HG03135 (cell line): ENCODE measurements around the gene TBC1D2.
A peak's percentile ranks its signal among the peaks of the same experiment; 100 is the strongest.
"Not testable (repeated sequence)": the region's sequence is repeated elsewhere in the genome, so short reads cannot be mapped to it uniquely, and the experiment has no call there.

Experiments used
- ATAC-seq: cut with Tn5 transposase; IDR thresholded peaks from one replicate; pipeline ENCODE4 v1.9.1; 2021; ENCODE audit warnings: mild to moderate bottlenecking, moderate library complexity; ENCODE audit not compliant: unreplicated experiment

Gene TBC1D2

DNA sequence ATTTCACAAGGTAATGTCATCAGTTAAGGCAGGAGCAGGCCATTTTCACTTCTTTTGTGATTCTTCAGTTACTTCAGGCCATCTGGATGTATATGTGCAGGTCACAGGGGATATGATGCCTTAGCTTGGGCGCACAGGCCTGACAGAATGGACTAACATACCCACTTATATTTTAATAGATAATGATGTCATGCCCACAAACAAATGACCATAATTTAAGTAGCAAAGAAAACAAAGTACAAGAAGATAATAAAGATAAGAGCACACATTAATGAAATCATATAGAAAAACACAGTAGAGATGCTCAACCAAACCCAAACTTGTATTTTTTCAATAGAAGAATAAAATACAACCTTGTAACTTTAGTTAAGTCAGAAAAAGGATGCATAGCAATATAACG is 19.7 kb upstream of the TBC1D2 start:
- no peak for ATAC-seq

- ATAC-seq = no peak
Observed at GRCh38 chr9:98272083-98272482, 16.6 kb upstream of the TBC1D2 start.

- no peak for ATAC-seq
Observed at GRCh38 chr9:98271479-98271878, 16.0 kb upstream of the TBC1D2 start.

GRCh38 chr9:98270284-98270683 is 14.8 kb upstream of the TBC1D2 start:
- ATAC-seq = not testable (repeated sequence)

GRCh38 chr9:98269652-98270051 is 14.2 kb upstream of the TBC1D2 start:
- ATAC-seq = not testable (repeated sequence)

DNA sequence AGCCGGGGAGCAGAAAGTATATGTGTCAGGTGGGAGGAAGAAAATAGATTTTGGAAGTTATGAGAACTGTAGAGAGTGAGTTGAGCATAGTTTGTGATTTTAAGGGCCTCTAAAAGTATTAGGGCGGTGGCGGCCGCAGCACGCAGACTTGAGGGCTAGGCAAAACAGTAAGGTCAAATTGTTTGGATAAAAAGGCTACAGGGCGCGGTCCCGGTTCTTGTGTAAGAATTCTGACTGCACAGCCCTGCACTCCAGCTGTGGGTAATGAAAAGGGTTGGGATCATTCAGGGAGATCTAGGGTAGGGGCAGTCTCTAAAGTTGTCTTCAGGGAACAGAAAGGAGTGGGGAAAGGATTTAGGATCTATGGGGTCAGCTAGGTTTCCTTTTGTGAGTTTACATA is 12.1 kb upstream of the TBC1D2 start:
- ATAC-seq = not testable (repeated sequence)

DNA sequence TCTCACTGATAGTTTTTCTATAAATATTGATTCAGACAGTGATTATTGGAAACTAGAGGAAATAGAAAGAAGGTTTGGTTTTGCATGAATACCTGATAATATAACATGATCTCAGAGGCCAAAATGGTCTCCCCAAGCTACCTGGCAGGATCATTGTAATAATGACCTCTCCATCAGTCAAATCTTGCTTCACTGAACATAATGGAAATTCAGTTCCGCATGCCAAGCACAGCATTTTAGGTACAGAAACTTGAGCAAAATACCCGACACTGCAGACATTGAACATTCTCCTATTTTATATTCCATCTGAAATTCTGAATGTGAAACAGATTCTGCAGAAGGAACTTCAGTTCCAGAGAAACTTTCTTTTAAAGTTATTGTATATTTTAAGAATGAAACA is 9.1 kb upstream of the TBC1D2 start:
- no peak for ATAC-seq

GRCh38 chr9:98263482-98264357 is 8.3 kb upstream of the TBC1D2 start:
- peak; percentile 57 for ATAC-seq

- ATAC-seq = no peak
Observed at GRCh38 chr9:98263080-98263479, 7.6 kb upstream of the TBC1D2 start.

DNA sequence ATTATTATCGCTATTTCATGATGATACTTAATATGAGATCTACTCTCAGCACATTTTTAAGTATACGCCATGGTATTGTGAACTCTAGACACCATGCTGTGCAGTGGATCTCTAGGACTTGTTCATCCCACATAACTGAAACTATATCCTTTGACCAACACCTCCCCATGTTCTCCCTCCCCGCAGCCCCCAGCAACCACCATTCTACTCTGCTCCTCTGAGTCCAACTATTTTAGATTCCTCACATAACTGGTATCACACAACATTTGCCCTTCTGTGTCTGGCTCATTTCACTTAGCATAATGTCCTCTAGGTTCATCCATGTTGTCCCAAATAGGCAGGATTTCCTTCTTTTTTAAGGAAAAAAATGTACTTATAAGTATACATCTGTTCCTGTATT is 6.6 kb upstream of the TBC1D2 start:
- no peak for ATAC-seq

- ATAC-seq = no peak
Observed at GRCh38 chr9:98260635-98261034, 5.2 kb upstream of the TBC1D2 start.

- ATAC-seq = no peak
Observed at GRCh38 chr9:98259791-98260190, 4.3 kb upstream of the TBC1D2 start.

DNA sequence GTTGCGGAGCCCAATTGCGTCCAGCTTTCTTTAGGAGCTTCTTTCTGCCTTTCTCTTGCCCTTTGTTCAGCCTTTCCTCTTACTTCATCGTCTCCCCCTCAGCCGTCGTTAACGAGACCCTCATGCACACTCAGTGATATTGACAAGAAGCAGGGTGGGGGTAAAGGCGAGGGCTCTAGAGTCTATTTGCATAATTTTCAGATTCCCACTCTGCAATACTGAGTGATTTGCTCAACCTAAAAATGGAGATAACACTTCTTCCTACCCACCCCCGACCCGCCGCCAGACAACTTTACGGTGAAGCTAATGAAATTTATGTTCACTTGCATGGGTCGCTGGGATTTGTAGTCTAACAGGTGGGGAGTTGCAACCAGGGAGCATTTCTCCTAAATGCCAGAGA is 1.3 kb upstream of the TBC1D2 start:
- ATAC-seq = no peak

- ATAC-seq = no peak
Observed at GRCh38 chr9:98255061-98255577, 330 bp downstream of the TBC1D2 start.

- ATAC-seq = no peak
Observed at GRCh38 chr9:98254228-98255060, 1.0 kb downstream of the TBC1D2 start.

- ATAC-seq = no peak
Observed at GRCh38 chr9:98253565-98253964, 1.9 kb downstream of the TBC1D2 start.

GRCh38 chr9:98251551-98251950 is 3.9 kb downstream of the TBC1D2 start:
- ATAC-seq = no peak

DNA sequence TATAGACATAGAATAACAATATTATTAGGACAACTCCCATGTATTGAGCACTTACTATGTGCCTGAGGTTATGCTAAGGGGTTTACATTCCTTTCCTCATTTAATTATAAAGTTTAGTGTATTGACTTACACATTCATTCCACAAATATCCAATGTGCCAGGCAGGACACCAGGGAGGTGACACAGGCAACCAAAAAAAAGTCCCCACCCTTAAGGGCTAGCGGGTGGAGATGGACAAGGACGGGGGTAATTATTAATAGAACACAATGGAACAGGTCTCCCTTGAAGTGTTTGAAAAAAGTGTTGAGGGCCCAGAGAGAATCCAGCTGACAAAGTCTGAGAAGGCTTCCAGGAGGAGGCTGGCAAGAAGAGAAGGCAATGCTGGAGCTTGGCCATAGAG is 5.7 kb downstream of the TBC1D2 start:
- no peak for ATAC-seq

DNA sequence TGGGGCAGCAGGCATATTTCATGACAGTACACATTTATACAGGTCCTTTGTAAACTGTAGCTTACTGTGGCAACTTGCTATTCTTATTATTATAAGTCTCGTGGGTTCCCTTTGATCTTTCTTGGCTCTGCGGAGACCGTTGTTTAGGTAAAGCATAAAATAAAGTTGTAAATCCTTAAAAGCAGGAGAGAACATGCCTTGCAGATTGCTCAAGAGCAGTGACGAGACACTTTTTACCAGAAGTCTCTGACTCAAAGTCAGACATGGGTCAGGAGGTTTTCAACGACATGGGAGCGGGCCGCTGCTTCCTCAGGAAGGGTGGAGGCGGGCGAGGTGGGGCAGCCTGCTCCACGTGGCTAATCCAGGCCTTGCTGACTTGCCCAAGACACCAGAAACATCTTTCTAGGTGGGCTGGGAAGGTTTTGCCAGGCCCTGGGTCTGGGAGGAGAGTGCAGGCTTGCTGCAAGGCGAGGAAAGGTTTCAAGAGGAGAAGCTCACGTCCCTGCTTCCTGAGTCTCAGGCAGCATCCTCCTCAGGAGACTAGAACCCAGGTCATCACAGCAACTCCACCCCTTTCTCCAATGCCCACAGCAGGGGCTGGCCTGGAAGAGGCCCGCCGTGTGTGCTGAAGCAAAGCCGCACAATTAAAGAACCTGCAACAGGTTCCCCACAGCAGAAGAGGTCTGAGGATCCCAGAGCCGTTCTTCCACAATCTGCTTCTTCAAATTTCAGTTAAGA is 6.5 kb downstream of the TBC1D2 start:
- no peak for ATAC-seq

DNA sequence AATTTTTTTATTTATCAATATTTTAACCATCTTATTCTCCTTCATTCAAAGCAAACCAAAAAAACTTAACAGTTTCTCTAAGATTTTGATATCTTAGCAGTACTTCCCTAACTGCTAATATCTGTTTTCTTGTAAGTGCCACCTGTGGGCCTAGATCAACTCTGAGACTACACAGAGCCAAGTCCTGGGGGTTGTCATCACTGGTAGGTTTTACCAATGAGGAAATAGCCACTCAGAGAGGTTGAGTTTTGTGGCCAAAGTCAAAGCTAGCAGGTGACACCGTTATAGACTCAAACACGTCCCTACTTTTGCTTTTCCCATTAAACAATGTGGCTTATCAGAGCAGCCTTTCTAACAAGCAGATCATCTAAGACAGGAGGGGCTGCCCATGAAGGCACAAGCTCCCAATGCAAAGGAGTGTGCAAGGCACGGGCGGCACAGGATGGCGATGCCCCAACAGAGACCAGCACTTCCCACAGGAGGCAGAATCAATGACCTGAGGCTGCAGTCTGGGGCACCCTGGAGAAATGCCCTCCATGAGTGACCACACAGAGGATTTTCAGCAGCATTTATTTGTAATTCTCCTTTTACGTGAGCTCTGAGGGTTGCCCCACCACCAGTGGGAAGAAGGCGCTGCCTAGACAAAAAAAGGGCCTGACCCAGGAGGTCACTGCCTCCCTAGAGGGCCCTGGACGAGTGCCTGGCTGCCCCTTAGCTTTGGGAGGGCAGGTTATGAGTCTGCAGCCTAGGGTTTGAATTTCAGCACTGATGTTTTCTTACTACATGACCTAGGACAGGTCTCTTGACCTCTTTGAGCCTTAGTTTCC is 7.4 kb downstream of the TBC1D2 start:
- no peak for ATAC-seq
